ENCODE measurements around the gene KCNAB1.
"Not testable (repeated sequence)": the region's sequence is repeated elsewhere in the genome, so short reads cannot be mapped to it uniquely, and the experiment has no call there.

The KCNAB1 gene

DNA sequence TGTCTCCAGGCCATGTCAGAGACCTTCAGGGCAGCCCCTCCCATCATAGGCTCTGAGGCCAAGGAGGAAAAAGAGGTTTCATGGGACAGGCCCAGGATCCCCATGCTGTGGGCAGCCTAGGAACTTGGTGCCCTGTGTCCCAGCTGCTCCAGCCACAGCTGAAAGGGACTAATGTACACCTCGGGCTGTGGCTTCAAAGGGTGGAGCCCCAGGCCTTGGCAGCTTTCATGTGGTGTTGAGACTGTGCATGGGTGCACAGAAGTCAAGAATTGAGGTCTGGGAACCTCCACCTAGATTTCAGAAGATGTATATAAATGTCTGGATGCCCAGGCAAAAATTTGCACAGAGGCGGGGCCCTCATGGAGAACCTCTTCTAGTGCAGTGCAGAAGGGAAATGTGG, 441.2 kb downstream of the KCNAB1 start:
- Histone ChIP-seq H3K4me3 (ENCODE audit: low read length, poor library complexity, severe bottlenecking) (no peak overlapping the region), H3K4me2 (ENCODE audit: low read depth, low read length, poor library complexity, severe bottlenecking) (no peak overlapping the region)

DNA sequence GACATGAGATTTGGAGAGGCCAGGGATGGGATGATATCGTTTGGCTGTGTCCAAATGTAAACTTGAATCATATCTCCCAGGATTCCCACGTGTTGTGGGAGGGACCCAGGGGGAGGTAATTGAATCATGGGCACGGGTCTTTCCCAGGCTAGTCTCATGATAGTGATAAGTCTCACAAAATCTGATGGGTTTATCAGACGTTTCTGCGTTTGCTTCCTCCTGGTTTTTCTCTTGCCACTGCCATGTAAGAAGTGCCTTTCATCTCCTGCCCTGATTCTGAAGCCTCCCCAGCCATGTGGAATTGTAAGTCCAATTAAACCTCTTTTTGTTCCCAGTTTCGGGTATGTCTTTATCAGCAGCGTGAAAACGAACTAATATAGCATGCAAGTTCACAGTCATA, 442.1 kb downstream of the KCNAB1 start:
- peaks cover 14% of the 10 kb centered on the region for H3K4me1 ChIP-seq (ENCODE audit: insufficient read depth, low read length, poor library complexity, severe bottlenecking)
- H2AFZ ChIP-seq (ENCODE audit: low read length); H3K9me2 ChIP-seq (replicated peaks; ENCODE audit: low read depth, low read length); H3K79me2 ChIP-seq (ENCODE audit: insufficient read depth, low read length); H3K4me2 ChIP-seq (ENCODE audit: low read depth, low read length, poor library complexity, severe bottlenecking); H3K36me3 ChIP-seq (ENCODE audit: insufficient read depth, low read length); H4K20me1 ChIP-seq (ENCODE audit: insufficient read depth, low read length, poor library complexity, severe bottlenecking); H3K9ac ChIP-seq (ENCODE audit: low read depth, low read length, poor library complexity, severe bottlenecking); H3K27me3 ChIP-seq (ENCODE audit: insufficient read depth, low read length, poor library complexity, severe bottlenecking); H3F3A ChIP-seq (ENCODE audit: low read depth); H3K9me3 ChIP-seq (ENCODE audit: insufficient read depth, low read depth, low read length); H3K4me3 ChIP-seq (ENCODE audit: low read length, poor library complexity, severe bottlenecking): not testable (repeated sequence)

More for the DNA sequence above, 441.2 kb downstream of the KCNAB1 start:
- Histone ChIP-seq H3K79me2 (ENCODE audit: insufficient read depth, low read length) (no peaks in the 10 kb centered on the region), H3K4me1 (ENCODE audit: insufficient read depth, low read length, poor library complexity, severe bottlenecking) (peaks cover 14% of the 10 kb centered on the region), H4K20me1 (ENCODE audit: insufficient read depth, low read length, poor library complexity, severe bottlenecking) (no peaks in the 10 kb centered on the region), H3K27me3 (ENCODE audit: insufficient read depth, low read length, poor library complexity, severe bottlenecking) (no peaks in the 10 kb centered on the region), H3K9me3 (ENCODE audit: insufficient read depth, low read depth, low read length) (no peaks in the 10 kb centered on the region), H3K9ac (ENCODE audit: low read depth, low read length, poor library complexity, severe bottlenecking) (no peak overlapping the region), H2AFZ (ENCODE audit: low read length) (no peak overlapping the region), H3K9me2 (replicated peaks; ENCODE audit: low read depth, low read length) (no peaks in the 10 kb centered on the region), H3K36me3 (ENCODE audit: insufficient read depth, low read length) (no peaks in the 10 kb centered on the region), H3F3A (ENCODE audit: low read depth) (no peaks in the 10 kb centered on the region)
- TF ChIP-seq, protein P1, sequence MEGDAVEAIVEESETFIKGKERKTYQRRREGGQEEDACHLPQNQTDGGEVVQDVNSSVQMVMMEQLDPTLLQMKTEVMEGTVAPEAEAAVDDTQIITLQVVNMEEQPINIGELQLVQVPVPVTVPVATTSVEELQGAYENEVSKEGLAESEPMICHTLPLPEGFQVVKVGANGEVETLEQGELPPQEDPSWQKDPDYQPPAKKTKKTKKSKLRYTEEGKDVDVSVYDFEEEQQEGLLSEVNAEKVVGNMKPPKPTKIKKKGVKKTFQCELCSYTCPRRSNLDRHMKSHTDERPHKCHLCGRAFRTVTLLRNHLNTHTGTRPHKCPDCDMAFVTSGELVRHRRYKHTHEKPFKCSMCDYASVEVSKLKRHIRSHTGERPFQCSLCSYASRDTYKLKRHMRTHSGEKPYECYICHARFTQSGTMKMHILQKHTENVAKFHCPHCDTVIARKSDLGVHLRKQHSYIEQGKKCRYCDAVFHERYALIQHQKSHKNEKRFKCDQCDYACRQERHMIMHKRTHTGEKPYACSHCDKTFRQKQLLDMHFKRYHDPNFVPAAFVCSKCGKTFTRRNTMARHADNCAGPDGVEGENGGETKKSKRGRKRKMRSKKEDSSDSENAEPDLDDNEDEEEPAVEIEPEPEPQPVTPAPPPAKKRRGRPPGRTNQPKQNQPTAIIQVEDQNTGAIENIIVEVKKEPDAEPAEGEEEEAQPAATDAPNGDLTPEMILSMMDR (conservative IDR thresholded peaks at IDR 0.05; ENCODE audit: low read length) = no peak

DNA sequence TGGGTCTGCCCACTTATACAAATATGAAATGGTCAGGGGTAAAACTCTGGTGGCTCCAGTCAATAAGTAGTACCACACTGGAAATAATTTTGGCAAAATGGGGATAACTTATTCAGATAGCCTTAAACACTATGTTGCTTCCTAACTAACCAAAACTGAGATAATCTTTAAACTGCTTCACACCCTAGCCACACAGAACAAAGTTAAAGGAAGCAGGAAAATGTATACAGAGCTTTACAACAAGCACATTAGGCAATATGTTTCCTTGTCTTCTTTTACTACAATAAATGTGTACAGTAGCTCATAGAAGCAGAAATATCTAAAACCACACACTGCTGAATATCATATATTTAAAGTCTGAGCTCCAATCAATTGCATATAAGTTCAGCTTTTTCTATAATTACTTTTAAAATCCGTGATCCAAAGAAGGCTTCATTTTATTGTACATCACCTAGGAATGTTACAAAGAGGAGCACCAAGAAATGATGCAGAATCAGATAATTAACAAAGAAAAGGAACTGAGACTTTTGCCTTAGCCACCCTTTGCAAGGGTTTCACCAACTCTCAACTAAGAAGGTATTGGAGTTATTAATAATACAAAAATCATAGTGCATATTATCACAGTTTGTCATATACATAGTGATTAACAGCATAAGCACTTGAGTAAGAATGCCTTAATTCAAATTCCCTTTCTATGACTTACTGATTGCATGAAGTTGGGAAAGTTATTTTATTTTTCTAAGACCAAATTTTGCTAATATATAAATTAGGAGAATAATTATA, 443.7 kb downstream of the KCNAB1 start:
- no peaks in the 10 kb centered on the region for H3F3A ChIP-seq (ENCODE audit: low read depth)
- H3K9ac ChIP-seq (ENCODE audit: low read depth, low read length, poor library complexity, severe bottlenecking) = no peak overlapping the region
- no peaks in the 10 kb centered on the region for H3K9me3 ChIP-seq (ENCODE audit: insufficient read depth, low read depth, low read length)
- no peaks in the 10 kb centered on the region for H4K20me1 ChIP-seq (ENCODE audit: insufficient read depth, low read length, poor library complexity, severe bottlenecking)
- no peak overlapping the region for H3K4me3 ChIP-seq (ENCODE audit: low read length, poor library complexity, severe bottlenecking)
- TF ChIP-seq EZH2phosphoT487 (IDR thresholded peaks at IDR 0.05; ENCODE audit: borderline replicate concordance) = no peak
- TF ChIP-seq, protein P1 (conservative IDR thresholded peaks at IDR 0.05; ENCODE audit: low read length) = no peak
- no peaks in the 10 kb centered on the region for H3K9me2 ChIP-seq (replicated peaks; ENCODE audit: low read depth, low read length)
- H3K27me3 ChIP-seq (ENCODE audit: insufficient read depth, low read length, poor library complexity, severe bottlenecking) = no peaks in the 10 kb centered on the region
- no peaks in the 10 kb centered on the region for H3K79me2 ChIP-seq (ENCODE audit: insufficient read depth, low read length)
- no peaks in the 10 kb centered on the region for H3K36me3 ChIP-seq (ENCODE audit: insufficient read depth, low read length)
- H3K4me2 ChIP-seq (ENCODE audit: low read depth, low read length, poor library complexity, severe bottlenecking) = peak overlapping the region; percentile 26
- H2AFZ ChIP-seq (ENCODE audit: low read length) = peak overlapping the region; percentile 43; the same call in 1 of the 2 replicates
- H3K4me1 ChIP-seq (ENCODE audit: insufficient read depth, low read length, poor library complexity, severe bottlenecking) = peaks cover 12% of the 10 kb centered on the region

DNA sequence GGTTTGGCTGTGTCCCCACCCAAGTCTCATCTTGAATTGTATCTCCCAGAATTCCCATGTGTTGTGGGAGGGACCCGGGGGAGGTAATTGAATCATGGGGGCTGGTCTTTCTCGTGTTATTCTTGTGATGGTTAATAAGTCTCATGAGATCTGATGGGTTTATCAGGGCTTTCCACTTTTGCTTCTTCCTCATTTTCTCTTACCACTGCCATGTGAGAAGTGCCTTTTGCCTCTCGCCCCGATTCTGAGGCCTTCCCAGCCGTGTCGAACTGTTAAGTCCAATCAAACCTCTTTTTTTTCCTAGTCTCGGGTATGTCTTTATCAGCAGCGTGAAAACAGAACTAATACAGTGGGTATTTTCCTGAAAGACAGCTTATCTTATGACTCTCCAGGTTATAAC, 448.6 kb downstream of the KCNAB1 start:
- H3K27me3 ChIP-seq (ENCODE audit: insufficient read depth, low read length, poor library complexity, severe bottlenecking); H3K4me2 ChIP-seq (ENCODE audit: low read depth, low read length, poor library complexity, severe bottlenecking); H2AFZ ChIP-seq (ENCODE audit: low read length); H3K4me1 ChIP-seq (ENCODE audit: insufficient read depth, low read length, poor library complexity, severe bottlenecking); H3K79me2 ChIP-seq (ENCODE audit: insufficient read depth, low read length); H4K20me1 ChIP-seq (ENCODE audit: insufficient read depth, low read length, poor library complexity, severe bottlenecking); H3K9ac ChIP-seq (ENCODE audit: low read depth, low read length, poor library complexity, severe bottlenecking); H3K4me3 ChIP-seq (ENCODE audit: low read length, poor library complexity, severe bottlenecking); H3K9me2 ChIP-seq (replicated peaks; ENCODE audit: low read depth, low read length); H3K9me3 ChIP-seq (ENCODE audit: insufficient read depth, low read depth, low read length); H3K36me3 ChIP-seq (ENCODE audit: insufficient read depth, low read length); H3F3A ChIP-seq (ENCODE audit: low read depth): not testable (repeated sequence)

DNA sequence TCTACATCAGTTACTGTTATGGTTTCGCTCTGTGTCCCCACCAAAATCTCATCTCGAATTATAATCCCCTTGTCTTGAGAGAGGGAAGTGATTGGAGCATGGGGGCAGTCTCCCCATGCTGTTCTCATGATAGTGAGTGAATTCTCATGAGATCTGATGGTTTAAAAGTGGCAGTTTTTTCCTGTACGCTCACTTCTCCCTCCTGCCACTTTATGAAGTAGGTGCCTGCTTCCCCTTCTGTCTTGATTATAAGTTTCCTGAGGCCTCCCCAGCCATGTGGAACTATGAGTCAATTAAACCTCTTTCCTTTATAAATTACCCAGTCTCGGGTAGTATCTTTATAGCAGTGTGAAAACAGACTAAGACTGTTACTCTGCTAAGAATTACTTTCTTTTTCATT, 449.5 kb downstream of the KCNAB1 start:
- H4K20me1 ChIP-seq (ENCODE audit: insufficient read depth, low read length, poor library complexity, severe bottlenecking); H3K9me2 ChIP-seq (replicated peaks; ENCODE audit: low read depth, low read length); H3K27me3 ChIP-seq (ENCODE audit: insufficient read depth, low read length, poor library complexity, severe bottlenecking); H3K9ac ChIP-seq (ENCODE audit: low read depth, low read length, poor library complexity, severe bottlenecking); H3K79me2 ChIP-seq (ENCODE audit: insufficient read depth, low read length); H3F3A ChIP-seq (ENCODE audit: low read depth); H2AFZ ChIP-seq (ENCODE audit: low read length); H3K9me3 ChIP-seq (ENCODE audit: insufficient read depth, low read depth, low read length); H3K4me1 ChIP-seq (ENCODE audit: insufficient read depth, low read length, poor library complexity, severe bottlenecking); H3K4me2 ChIP-seq (ENCODE audit: low read depth, low read length, poor library complexity, severe bottlenecking); H3K36me3 ChIP-seq (ENCODE audit: insufficient read depth, low read length); H3K4me3 ChIP-seq (ENCODE audit: low read length, poor library complexity, severe bottlenecking): not testable (repeated sequence)

All from Loucy (cell line).